Left hindlimb (tissue), 1 donor: Measurements from ENCODE around the gene JAZF1.
"Not testable (repeated sequence)": the region's sequence is repeated elsewhere in the genome, so short reads cannot be mapped to it uniquely, and the experiment has no call there.

Source experiments
- DNase-seq: peaks from one replicate; pipeline ENCODE4 v3.0.0-alpha.2; 2018

The JAZF1 gene

GRCh38 chr7:27933671-27934565 is 246.7 kb downstream of the JAZF1 start:
- DNase-seq = no peak

GRCh38 chr7:27930910-27931476 is 249.6 kb downstream of the JAZF1 start:
- no peak for DNase-seq

- DNase-seq = no peak
Measured at GRCh38 chr7:27929127-27929526, 251.5 kb downstream of the JAZF1 start.

- DNase-seq = no peak
Measured at GRCh38 chr7:27928001-27928400, 252.6 kb downstream of the JAZF1 start.

GRCh38 chr7:27925573-27926201 is 254.9 kb downstream of the JAZF1 start:
- no peak for DNase-seq

- no peak for DNase-seq
Measured at GRCh38 chr7:27923642-27923980, 257.0 kb downstream of the JAZF1 start.

GRCh38 chr7:27922907-27923641 is 257.5 kb downstream of the JAZF1 start:
- DNase-seq = peak; percentile 58

GRCh38 chr7:27922389-27922788 is 258.2 kb downstream of the JAZF1 start:
- DNase-seq = not testable (repeated sequence)

- DNase-seq = peak; percentile 77
Measured at GRCh38 chr7:27921081-27921836, 259.3 kb downstream of the JAZF1 start.

GRCh38 chr7:27920281-27920946 is 260.2 kb downstream of the JAZF1 start:
- no peak for DNase-seq

- DNase-seq = no peak
Measured at GRCh38 chr7:27918503-27918902, 262.1 kb downstream of the JAZF1 start.

GRCh38 chr7:27917774-27918314 is 262.8 kb downstream of the JAZF1 start:
- DNase-seq = no peak

- no peak for DNase-seq
Measured at GRCh38 chr7:27917119-27917518, 263.5 kb downstream of the JAZF1 start.

- DNase-seq = no peak
Measured at GRCh38 chr7:27916372-27916771, 264.2 kb downstream of the JAZF1 start.

GRCh38 chr7:27914409-27914808 is 266.2 kb downstream of the JAZF1 start:
- no peak for DNase-seq

GRCh38 chr7:27912751-27913150 is 267.8 kb downstream of the JAZF1 start:
- DNase-seq = no peak

GRCh38 chr7:27911920-27912319 is 268.7 kb downstream of the JAZF1 start:
- DNase-seq = no peak

GRCh38 chr7:27910326-27910725 is 270.3 kb downstream of the JAZF1 start:
- DNase-seq = no peak

GRCh38 chr7:27908534-27909165 is 271.9 kb downstream of the JAZF1 start:
- no peak for DNase-seq

GRCh38 chr7:27906385-27907091 is 274.1 kb downstream of the JAZF1 start:
- DNase-seq = no peak

GRCh38 chr7:27905951-27906350 is 274.6 kb downstream of the JAZF1 start:
- no peak for DNase-seq
